BLaER1 treated with 17β-estradiol and CSF1 and Interleukin-3, amounts not matched to agents 10 nM and 100 nM (cell line): Measurements from ENCODE around the gene LYPD8.
A peak's percentile ranks its signal among the peaks of the same experiment; 100 is the strongest.
"Not testable (repeated sequence)": the region's sequence is repeated elsewhere in the genome, so short reads cannot be mapped to it uniquely, and the experiment has no call there.

ENCODE experiments used
- H3K27ac ChIP-seq, 11 experiments: shearing (Covaris generic); formaldehyde crosslinking; 2 replicates each; pipeline ENCODE4 v1.8.1; 2022
- H3K27me3 ChIP-seq, 11 experiments: shearing (Covaris generic); formaldehyde crosslinking; 2 replicates each; pipeline ENCODE4 v1.8.1; 2022
- H3K36me3 ChIP-seq, 11 experiments: shearing (Covaris generic); formaldehyde crosslinking; 2 replicates each; pipeline ENCODE4 v1.8.1; 2022
- H3K4me1 ChIP-seq, 10 experiments: shearing (Covaris generic); formaldehyde crosslinking; 2 replicates each; pipeline ENCODE4 v1.8.1; 2022
- H3K4me2 ChIP-seq, 11 experiments: shearing (Covaris generic); formaldehyde crosslinking; 2 replicates each; pipeline ENCODE4 v1.8.1; 2022
- H3K4me3 ChIP-seq, 10 experiments: shearing (Covaris generic); formaldehyde crosslinking; 2 replicates each; pipeline ENCODE4 v1.8.1; 2022
- H3K9ac ChIP-seq, 11 experiments: shearing (Covaris generic); formaldehyde crosslinking; 2 replicates each; pipeline ENCODE4 v1.8.1; 2022
- H3K9me3 ChIP-seq, 11 experiments: shearing (Covaris generic); formaldehyde crosslinking; replicated peaks in 1 of 11; 2 replicates each; pipeline ENCODE4 v1.8.1; 2022
- H4K20me1 ChIP-seq, 11 experiments: shearing (Covaris generic); formaldehyde crosslinking; 2 replicates each; pipeline ENCODE4 v1.8.1; 2022
- Cebpa-rat ChIP-seq, 11 experiments: shearing (Covaris generic); IDR thresholded peaks; 2 replicates each; pipeline ENCODE4 v1.8.1; 2022

LYPD8 gene, protein sequence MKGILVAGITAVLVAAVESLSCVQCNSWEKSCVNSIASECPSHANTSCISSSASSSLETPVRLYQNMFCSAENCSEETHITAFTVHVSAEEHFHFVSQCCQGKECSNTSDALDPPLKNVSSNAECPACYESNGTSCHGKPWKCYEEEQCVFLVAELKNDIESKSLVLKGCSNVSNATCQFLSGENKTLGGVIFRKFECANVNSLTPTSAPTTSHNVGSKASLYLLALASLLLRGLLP

DNA sequence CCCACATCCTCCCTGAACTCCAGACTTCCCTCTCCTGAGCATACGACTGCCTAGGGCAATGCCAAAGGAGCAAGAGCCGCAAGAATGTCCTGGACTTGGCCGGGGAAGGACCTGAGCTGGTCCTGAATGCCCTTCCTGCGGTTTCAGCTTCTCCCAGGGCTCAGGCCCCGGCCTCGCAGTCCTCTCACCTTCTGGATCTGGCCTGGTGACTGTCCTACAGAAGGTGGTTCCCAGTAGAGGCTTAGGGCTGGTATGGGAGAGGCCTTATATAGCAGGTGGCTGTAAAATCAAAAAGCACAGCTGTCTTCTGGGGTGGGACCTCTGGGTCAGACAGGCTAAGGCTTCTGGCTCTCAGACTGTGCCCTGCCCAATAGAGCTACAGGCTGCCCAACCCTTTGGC is at the start of gene LYPD8:
LYPD8 (minus strand) TSS at position 243 of the 400 bp plus-strand sequence. CDS start 4,678 bp downstream, outside the sequence.
- Histone ChIP-seq H3K36me3 (no peaks in the 10 kb centered on the region), H3K4me3 (no peak within 1 kb of the TSS), H3K9me3 (peaks cover 19 to 51% (median 28%) of the 10 kb centered on the region in 11 experiments), H3K9ac (no peak within 1 kb of the TSS), H3K4me1 (peaks cover 0 to 18% (median 12%) of the 10 kb centered on the region in 10 experiments; a peak in 14 of 20 replicates), H3K4me2 (no peak within 1 kb of the TSS), H3K27ac (no peak within 1 kb of the TSS), H3K27me3 (no peaks in the 10 kb centered on the region), H4K20me1 (no peaks in the 10 kb centered on the region)
- TF ChIP-seq Cebpa-rat (IDR thresholded peaks at IDR 0.05), result no peak

DNA sequence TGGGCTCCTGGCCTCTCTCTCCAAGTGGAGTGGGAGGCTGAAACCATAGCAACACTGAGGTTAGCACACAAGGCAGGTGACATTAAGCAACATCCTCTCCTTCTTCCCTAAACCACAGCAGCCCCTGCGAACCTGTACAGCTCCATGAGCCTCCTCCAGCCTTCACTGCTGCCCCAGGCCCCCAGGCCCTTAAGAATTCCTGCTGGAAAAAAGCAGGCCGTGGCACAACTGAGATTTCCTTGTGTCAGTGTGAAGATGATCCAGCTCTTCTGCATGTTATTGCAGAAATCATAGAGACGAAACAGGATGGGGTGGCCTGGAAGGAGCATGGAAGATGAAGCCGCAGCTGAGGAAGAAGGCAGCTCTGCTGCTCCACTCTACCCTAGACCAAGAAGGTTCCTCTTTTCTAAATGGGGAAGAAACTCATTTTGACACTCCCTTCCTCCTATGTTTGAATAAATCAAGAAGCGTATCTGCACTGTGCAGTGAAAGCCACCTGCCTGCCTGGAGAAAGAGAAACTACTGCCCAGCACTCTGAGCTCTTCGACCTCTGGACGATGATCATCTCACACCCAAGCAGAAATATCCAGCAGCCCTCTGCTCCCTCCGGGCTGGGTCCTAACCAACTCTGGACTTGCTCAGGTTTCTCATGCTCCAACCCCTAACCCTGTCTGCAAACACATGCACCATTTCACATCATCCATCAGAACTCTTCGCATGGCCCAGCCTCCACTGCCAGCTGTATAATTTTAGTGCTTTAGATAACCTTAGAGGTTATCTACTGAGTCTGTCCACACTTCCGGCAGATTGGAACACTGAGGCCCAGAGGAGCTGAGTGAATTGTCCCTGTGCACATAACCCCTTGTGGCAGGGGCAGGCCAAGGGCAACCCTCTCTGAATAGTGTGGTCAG is 49.5 kb upstream of the LYPD8 start:
- Histone ChIP-seq H3K4me1 (peaks cover 57 to 66% (median 60%) of the 10 kb centered on the region in 10 experiments), H3K4me3 (peak overlapping the region; percentile 16 to 56 (median 34); a peak in 18 of 20 replicates), H3K27ac (peak overlapping the region; percentile 51 to 83 (median 73); a peak in 21 of 22 replicates), H3K27me3 (no peaks in the 10 kb centered on the region), H4K20me1 (peaks cover 0 to 5% (median 0%) of the 10 kb centered on the region in 11 experiments; a peak in 1 of 22 replicates), H3K9me3 (peaks cover 5 to 33% (median 22%) of the 10 kb centered on the region in 11 experiments; a peak in 19 of 22 replicates), H3K4me2 (peak overlapping the region; percentile 80 to 98 (median 89)), H3K36me3 (peaks cover 0 to 16% (median 0%) of the 10 kb centered on the region in 11 experiments; a peak in 7 of 22 replicates), H3K9ac (peak overlapping the region; percentile 8 to 68 (median 57); a peak in 20 of 22 replicates)
- 0 out of 22 replicates have a peak, but pooled peaks of 3 of the 11 experiments have one; percentile 21 to 46 (median 26) for TF ChIP-seq Cebpa-rat (IDR thresholded peaks at IDR 0.05)

DNA sequence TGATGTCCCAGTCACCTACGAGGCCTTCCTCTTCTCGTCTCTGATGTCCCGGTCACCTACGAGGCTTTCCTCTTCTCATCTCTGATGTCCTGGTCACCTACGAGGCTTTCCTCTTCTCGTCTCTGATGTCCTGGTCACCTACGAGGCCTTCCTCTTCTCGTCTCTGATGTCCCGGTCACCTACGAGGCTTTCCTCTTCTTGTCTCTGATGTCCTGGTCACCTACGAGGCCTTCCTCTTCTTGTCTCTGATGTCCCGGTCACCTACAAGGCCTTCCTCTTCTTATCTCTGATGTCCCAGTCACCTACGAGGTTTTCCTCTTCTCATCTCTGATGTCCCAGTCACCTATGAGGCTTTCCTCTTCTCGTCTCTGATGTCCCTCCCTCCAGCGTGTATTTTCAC is 47.9 kb upstream of the LYPD8 start:
- H3K4me2 ChIP-seq, result peak overlapping the region in 5 of 11 experiments; percentile 80 to 98 (median 90); a peak in 10 of 22 replicates
- H3K4me1 ChIP-seq, result peaks cover 47 to 66% (median 51%) of the 10 kb centered on the region in 10 experiments
- H4K20me1 ChIP-seq, H3K4me3 ChIP-seq, H3K27me3 ChIP-seq, H3K36me3 ChIP-seq, H3K9ac ChIP-seq: not testable (repeated sequence)
- peak overlapping the region in 7 of 11 experiments; percentile 14 to 83 (median 77); a peak in 12 of 22 replicates for H3K27ac ChIP-seq
- peaks cover 5 to 45% (median 25%) of the 10 kb centered on the region in 11 experiments; a peak in 19 of 22 replicates for H3K9me3 ChIP-seq

DNA sequence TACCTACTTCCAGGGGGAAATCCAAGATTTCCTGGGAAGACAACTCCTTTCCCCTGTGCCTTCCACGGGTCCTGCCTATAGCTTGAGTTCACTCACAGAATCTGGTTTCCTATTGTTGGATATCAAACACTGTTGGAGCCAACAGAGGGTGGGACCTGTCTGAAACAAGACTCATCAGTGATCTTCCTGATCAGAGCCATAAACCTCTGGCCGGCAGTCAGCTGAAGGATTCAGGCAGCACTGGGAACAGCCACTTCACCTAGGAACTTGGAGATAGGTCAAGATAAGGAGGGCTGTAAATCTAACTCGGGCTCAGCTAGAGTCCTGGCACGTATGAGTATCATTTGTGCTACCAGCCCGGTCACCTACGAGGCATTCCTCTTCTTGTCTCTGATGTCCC is 46.9 kb upstream of the LYPD8 start:
- Histone ChIP-seq H3K27me3 (no peaks in the 10 kb centered on the region), H3K36me3 (peaks cover 0 to 4% (median 0%) of the 10 kb centered on the region in 11 experiments; a peak in 2 of 22 replicates), H4K20me1 (peaks cover 0 to 5% (median 0%) of the 10 kb centered on the region in 11 experiments; a peak in 1 of 22 replicates), H3K4me2 (no peak overlapping the region), H3K9me3 (peaks cover 5 to 55% (median 29%) of the 10 kb centered on the region in 11 experiments; a peak in 19 of 22 replicates), H3K9ac (no peak overlapping the region), H3K4me1 (peaks cover 36 to 63% (median 40%) of the 10 kb centered on the region in 10 experiments), H3K4me3 (no peak overlapping the region), H3K27ac (no peak overlapping the region; a peak in 1 of 22 replicates)
- no peak for TF ChIP-seq Cebpa-rat (IDR thresholded peaks at IDR 0.05)

DNA sequence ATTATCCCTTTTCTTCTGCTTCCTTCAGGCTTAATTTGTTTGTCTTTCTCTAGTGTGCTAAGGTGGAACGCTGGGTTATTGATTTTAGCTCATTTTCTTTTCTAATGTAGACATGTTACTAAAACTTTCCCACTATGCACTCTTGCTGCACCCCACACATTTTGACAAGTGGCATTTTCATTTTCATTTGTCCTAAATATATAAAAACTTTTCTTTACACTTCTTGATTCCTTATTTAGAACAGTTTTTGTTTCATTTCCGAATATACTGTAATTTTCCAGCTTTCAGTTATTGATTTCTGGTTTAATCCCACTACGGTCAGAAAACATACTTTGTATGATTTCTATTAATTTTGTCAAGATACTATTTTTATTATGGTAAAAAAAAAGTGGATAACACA is 44.9 kb upstream of the LYPD8 start:
- H3K4me2 ChIP-seq, result no peak overlapping the region

DNA sequence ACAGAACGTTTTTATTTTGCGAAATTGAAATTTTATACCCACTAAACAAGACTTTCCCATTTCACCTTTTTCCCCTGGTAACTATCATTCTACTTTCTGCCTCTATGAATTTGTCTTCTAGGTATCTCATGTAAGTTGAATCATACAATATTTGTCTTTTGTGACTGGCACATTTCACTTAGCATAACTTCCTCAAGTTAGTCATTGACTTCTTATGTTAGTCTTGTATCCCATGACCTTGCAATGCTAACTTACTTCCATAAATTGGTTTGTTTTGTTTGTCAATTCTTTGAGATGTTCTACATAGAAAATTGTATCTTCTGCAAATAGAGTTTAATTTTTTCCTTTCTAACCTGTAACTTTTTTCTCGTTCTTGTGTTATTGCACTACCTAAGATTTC is 43.2 kb upstream of the LYPD8 start:
- peaks cover 35 to 91% (median 57%) of the 10 kb centered on the region in 11 experiments for H3K9me3 ChIP-seq
- peaks cover 5 to 33% (median 11%) of the 10 kb centered on the region in 10 experiments for H3K4me1 ChIP-seq
- H3K4me3 ChIP-seq, result no peak overlapping the region

More for the DNA sequence above, 44.9 kb upstream of the LYPD8 start:
- no peak overlapping the region for H3K9ac ChIP-seq
- peaks cover 18 to 75% (median 45%) of the 10 kb centered on the region in 11 experiments for H3K9me3 ChIP-seq
- no peak overlapping the region for H3K27ac ChIP-seq
- peaks cover 0 to 4% (median 0%) of the 10 kb centered on the region in 11 experiments; a peak in 1 of 22 replicates for H4K20me1 ChIP-seq
- H3K27me3 ChIP-seq, result no peaks in the 10 kb centered on the region
- H3K4me3 ChIP-seq, result no peak overlapping the region
- no peak for TF ChIP-seq Cebpa-rat (IDR thresholded peaks at IDR 0.05)
- peaks cover 16 to 43% (median 20%) of the 10 kb centered on the region in 10 experiments for H3K4me1 ChIP-seq
- peaks cover 0 to 4% (median 0%) of the 10 kb centered on the region in 11 experiments; a peak in 2 of 22 replicates for H3K36me3 ChIP-seq

DNA sequence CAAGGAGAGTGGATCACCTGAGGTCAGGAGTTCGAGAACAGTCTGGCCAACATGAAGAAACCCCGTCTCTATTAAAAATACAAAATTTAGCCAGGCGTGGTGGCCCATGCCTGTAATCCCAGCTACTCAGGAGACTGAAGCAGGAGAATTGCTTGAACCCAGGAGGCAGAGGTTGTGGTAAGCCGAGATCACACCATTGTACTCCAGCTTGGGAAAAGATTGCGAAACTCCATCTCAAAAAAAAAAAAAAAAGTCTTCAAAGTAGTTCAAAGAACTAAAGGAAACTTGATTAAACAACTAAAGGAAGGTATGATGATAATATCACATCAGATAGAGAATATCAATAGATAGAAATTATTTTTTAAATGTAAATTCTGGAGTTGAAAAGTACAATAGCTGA is 39.1 kb upstream of the LYPD8 start:
- peak in 8 of 11 experiments; percentile 16 to 82 (median 63); a peak in 11 of 22 replicates for TF ChIP-seq Cebpa-rat (IDR thresholded peaks at IDR 0.05)
- not testable (repeated sequence) for H3K36me3 ChIP-seq, H4K20me1 ChIP-seq, H3K27me3 ChIP-seq, H3K9ac ChIP-seq
- peak overlapping the region in 4 of 11 experiments; percentile 80 to 84 (median 82); a peak in 1 of 22 replicates for H3K27ac ChIP-seq
- 0 out of 22 replicates have a peak overlapping the region, but pooled peaks of 2 of the 11 experiments have one; percentile 59 to 69 for H3K4me2 ChIP-seq
- H3K4me1 ChIP-seq, result peaks cover 33 to 52% (median 46%) of the 10 kb centered on the region in 10 experiments
- H3K9me3 ChIP-seq, result peaks cover 29 to 71% (median 45%) of the 10 kb centered on the region in 11 experiments
- peak overlapping the region in 1 of 10 experiments; percentile 6; a peak in 1 of 20 replicates for H3K4me3 ChIP-seq

More for the DNA sequence above, 43.2 kb upstream of the LYPD8 start:
- Histone ChIP-seq H3K27me3 (no peaks in the 10 kb centered on the region), H4K20me1 (no peaks in the 10 kb centered on the region), H3K4me2 (peak overlapping the region in 1 of 11 experiments; percentile 40; a peak in 2 of 22 replicates), H3K36me3 (peaks cover 0 to 4% (median 0%) of the 10 kb centered on the region in 11 experiments; a peak in 2 of 22 replicates), H3K27ac (no peak overlapping the region), H3K9ac (no peak overlapping the region)
- no peak for TF ChIP-seq Cebpa-rat (IDR thresholded peaks at IDR 0.05)

DNA sequence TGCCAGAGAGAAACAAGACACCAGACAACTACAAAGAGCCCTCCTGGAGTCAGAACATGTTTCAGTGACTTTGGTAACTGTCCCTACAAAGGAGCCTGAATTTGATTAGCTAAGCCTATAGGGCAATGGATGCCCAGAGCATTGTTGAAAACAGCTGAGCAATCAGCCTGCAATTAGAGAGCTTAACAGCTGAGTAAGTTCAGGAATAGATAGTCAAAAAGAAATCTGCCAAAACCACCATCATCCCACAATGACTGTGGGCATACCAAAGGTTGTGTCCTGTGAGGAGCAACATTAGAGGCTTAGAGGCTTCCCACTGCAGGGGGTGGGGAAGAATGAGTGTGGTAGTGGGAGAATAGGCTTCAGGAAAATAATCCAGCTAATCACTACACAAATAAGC is 38.0 kb upstream of the LYPD8 start:
- Histone ChIP-seq H3K9ac (peak overlapping the region in 3 of 11 experiments; percentile 2 to 64 (median 64); a peak in 2 of 22 replicates), H3K4me3 (no peak overlapping the region), H4K20me1 (no peaks in the 10 kb centered on the region), H3K4me1 (peaks cover 34 to 60% (median 56%) of the 10 kb centered on the region in 10 experiments), H3K36me3 (0 out of 22 replicates have a peak, but pooled peaks cover 0 to 4% (median 0%) of the 10 kb centered on the region in 11 experiments), H3K27me3 (no peaks in the 10 kb centered on the region), H3K4me2 (peak overlapping the region; percentile 59 to 82 (median 75); a peak in 21 of 22 replicates), H3K9me3 (peaks cover 29 to 60% (median 44%) of the 10 kb centered on the region in 11 experiments), H3K27ac (peak overlapping the region in 8 of 11 experiments; percentile 69 to 84 (median 80); a peak in 16 of 22 replicates)
- no peak for TF ChIP-seq Cebpa-rat (IDR thresholded peaks at IDR 0.05)
